ENCODE measurements around the gene C19orf12.

The C19orf12 gene

DNA sequence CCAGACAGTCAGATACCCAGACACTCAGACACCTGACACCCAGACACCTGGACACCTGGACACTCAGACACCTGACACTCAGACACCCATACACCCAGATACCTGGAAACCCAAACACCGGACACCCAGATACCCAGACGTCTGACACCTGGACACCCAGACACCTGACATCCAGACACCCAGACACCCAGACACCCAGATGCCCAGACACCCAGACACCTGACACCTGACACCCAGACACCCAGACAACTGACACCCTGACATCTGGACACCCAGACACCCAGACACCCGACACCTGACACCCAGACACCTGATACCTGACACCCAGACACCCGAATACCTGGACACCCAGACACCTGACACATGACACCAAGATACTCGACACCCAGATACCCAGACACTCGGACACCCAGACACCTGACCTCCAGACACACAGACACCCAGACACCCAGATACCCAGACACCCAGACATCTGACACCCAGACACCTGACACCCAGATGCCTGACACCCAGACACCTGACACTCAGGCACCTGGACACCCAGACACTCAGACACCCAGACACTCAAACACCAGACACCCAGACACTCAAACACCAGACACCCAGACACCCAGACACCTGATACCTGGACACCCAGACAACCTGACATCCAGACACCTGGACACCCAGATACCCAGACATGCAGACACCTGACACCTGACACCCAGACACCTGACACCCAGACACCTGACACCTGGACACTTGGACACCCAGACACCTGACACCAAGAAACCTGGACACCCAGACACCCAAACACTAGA, 19.1 kb downstream of the C19orf12 start:
- DNase-seq: no peak

DNA sequence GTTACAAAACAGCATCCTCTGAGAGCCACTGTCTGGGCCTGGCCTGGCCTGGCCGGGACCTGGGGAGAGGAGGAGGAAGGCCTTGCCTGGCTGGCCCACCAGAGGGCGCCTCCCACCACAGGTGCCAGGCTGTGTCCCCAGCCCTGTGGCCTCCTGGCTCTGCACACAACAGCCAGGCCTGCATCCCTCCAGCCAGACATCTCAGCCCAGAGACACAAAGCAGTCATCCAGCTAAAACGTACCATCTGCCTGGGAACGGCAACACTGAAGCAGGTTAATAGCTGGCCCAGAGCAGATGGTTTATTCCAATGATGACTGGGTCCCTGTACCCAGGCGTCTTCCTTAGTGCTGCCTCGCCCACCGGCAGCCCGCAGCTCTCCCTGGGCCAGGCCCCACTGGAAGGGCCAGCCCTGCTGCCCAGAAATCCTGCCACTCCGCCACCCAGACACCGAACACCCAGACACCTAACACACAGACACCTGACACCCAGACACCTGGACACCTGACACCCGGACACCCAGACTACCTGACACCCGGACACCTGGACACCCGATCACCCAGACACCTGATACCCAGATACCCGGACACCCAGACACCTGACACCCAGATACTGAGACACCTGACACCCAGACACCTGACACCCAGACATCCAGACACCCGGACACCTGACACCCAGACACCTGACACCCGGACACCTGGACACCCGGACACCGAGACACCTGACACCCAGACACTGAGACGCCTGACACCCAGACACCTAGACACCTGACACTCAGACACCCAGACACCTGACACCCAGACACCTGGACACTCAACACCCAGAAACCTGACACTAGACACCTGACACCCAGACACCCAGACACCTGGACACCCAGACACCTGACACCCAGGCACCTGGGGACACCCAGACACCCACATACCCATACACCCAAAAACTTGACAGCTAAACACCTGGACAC, 20.1 kb downstream of the C19orf12 start:
- no peak for DNase-seq

DNA sequence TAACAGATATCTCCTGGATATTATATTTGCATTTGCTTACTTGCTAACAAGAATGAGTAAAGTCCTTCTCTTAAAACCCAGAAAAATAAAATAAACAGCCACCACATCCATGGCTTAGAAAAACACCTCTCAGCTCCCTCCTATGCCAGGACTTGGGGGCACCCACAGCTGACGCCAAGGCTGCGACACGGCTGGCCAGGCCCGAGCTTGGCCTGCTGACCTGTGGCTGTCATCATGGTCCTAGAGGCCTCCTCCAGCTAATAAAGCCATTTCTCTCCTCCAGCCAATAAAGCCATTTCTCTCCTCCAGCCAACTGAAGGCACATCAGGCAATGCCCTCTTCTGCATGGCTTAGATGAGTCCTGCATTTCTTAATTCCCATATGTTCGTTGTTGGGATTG, 20.9 kb downstream of the C19orf12 start:
- no peak for DNase-seq

DNA sequence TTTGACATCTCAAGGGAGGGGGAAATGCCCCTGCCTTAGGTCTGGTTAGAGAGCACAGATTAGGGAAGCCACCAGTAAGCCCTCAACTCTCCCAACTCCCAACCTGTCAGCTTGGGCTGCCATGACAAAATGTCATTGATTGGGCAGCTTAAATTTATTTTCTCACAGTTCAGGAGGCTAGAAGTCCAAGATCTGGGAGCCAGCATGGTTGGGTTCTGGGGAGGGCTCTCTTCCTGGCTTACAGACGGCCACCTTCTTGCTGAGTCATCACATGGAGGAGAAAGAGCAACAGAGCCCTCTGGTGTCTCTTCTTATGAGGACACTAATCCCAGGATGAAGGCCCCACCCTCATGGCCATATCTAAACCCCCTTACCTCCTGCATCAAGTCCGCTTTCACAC, 24.2 kb downstream of the C19orf12 start:
- DNase-seq: no peak

DNA sequence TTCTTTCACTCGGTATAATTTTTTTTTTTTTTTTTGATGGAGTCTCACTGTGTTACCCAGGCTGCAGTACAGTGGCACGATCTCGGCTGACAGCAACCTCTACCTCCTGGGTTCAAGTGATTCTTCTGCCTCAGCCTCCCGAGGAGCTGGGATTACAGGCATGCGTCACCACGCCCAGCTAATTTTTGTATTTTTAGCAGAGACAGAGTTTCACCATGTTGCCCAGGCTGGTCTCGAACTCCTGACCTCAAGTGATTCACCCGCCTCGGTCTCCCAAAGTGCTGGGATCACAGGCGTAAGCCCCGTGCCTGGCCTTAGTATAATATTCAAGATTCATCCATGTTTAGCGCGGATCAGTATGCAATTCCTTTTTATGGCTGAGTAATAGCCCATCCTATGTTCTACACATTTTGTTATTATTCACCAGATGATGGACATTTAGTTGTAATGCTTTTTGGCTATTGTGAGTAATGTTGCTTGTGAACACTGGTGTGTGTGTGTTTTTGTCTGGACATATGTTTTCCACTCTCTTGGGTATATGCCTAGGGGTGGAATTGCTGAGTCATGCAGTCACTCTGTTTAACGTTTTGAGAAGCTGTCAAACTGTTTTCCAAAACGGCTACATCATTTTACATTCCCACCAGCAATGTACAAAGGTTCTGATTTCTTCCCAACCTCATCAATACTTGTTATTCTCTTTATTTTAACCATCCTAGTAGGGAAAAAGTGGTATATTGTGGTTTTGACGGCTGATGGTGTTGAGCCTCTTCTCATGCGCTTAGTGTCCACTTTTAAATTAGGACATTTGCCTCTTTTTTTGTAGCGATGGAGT, 26.9 kb downstream of the C19orf12 start:
- DNase-seq: no peak

DNA sequence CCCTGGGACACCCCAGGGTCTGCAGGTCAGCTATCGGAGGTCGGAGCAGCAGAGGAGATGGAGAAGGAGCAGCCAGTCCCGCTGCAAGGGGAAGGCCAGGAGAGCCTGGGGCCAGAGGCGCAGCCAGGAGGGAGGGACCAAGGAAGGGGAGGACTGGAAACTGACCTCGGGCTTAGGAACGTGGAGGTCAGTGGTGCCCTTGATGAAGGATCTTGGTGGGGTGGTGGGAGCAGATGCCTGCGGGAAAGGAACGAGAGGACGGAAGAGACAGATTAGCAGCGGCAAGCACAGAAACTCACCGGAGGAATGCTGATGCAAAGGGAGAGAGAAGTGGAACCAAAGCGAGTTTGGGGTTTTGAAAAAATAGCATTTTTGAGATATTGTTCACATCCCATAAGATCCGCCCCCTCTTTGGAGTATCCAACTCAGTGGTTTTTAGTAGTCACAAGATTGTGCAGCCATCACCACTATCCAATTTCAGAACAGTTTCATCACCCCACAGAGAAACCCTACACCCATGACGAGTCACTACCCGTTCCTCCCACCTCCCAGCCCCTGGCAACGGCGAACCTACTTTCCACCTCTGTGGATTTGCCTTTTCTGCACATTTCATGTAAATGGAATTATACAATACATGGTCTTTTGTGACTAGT, 27.7 kb downstream of the C19orf12 start:
- DNase-seq: no peak

DNA sequence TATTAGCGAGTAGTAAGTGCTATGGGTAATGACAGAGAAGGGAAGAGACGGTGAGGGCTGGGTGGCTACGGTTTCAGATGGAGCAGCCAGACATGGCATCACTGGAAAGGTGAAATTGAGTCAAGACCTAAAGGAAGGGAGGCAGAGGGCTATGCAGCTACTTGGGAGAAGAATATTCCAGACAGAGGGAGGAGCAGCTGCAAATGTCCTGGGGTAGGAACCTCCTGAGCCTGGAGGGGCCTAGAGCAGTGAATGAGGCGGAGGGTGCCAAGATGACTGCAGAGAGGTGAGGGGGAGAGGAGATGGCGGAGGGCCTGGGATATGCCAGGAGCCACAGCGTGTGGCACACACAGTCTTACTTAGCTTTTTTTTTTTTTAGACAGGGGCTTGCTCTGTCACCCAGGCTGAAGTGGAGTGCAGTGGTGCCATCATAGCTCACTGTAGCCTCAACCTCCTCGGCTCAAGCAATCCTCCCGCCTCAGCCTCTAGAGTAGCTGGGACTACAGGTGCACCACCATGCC, 28.7 kb downstream of the C19orf12 start:
- DNase-seq: no peak

DNA sequence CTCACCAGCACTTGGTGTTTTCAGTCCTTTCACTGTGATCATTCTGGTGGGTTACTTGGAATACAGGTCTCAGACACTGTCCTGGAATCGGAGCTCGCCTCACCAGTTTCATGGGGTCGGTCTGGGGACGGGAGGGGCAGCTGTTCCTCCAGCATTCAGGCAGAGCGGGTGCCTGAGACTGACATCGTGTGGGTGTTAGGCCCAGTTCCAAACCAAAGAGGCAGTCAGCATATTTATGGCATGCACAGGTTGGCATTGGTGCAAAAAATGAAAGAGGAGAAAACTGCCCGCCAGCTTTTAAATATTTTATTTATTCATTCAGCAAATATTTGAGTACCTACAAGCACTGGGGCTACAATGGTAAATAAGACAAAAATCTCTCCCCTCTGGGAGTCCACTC, 29.7 kb downstream of the C19orf12 start:
- no peak for DNase-seq

DNA sequence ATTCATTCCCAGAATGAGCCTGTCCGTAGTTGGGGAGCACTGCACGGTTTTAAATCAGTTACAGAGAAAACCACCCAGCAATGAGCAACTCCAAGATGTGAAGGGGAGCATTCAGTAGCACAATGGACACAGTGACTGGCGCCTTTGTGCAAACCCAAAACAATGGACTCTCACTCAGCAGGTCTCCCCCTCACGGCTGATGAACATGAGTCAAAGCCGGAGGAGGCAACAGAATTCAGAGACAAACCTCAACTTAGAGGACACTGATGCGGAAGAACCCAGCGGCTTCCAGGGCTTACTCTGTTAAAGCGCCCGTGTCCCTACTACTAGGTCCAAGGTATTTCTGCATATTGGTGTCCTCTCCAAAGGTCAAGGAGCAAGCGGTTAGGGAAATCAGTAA, 32.1 kb downstream of the C19orf12 start:
- DNase-seq: no peak

DNA sequence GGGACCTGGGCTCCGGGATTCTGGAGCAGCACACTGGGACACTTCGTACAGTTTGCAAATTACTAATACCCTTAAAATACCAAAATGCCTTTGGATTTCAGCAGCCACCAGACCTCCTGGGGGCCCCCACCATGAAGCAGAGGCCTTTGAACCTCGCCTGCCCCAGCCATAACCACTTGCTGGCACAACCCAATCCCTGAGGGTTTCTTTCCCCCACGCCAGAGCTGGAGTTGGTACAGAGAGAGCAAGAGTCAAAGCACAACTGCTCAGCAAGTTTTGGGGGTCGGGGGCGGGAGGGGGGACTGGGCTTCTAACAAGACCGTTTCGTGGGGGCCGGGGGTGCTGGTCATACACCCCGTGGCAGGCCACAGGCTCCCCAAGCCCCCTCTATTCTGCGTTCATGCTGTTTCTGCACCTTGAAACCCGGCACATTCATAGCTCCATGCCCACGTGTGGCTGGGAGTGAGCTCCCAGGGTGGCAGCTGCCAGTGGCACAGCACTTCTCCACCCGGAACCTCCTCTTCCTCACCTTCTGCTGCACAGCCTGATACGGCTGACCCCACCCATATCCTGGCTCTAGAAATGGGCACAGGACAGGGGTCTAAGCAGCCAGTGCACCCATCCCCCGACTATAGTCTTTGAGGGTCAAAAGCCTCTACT, 32.7 kb downstream of the C19orf12 start:
- DNase-seq: no peak

DNA sequence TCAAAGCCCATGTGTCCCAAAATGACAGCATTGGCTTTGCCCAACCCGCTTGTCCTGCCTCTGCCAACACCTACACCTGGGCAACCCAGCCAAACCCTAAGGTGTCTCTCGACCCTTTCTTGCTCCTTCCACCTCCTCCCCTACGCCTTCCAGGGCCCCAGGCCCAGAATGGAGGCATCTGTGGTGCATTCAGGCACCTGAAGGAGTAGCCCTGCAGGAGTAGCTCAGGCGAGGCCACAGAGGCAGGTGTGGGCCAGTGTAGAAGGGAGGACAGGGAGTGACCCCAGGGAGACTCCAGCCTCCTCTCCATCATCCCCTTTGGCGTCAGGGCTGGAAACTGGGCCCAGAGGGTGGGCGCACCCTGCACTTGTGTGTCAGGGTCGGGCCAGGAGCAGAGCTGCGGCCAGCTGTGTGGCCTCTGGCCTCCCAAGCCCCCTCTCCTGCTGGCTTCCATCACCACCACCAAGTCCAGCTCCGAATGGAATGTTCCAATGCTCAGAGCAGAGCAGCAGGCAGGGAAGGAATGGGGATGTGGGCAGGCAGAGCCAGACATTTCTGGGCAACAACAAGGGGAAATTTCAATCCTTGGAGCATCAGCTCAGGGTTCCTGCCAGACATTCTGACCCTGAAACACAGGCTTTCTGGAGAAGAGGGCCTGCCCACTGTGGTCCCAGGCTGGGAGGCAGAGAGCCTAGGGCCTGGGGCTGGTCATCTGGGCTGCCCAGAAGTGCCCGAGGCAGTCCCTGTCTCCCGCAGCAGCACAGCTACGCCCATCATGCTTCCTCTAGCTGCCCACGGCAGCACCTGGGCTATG, 33.4 kb downstream of the C19orf12 start:
- DNase-seq: no peak

DNA sequence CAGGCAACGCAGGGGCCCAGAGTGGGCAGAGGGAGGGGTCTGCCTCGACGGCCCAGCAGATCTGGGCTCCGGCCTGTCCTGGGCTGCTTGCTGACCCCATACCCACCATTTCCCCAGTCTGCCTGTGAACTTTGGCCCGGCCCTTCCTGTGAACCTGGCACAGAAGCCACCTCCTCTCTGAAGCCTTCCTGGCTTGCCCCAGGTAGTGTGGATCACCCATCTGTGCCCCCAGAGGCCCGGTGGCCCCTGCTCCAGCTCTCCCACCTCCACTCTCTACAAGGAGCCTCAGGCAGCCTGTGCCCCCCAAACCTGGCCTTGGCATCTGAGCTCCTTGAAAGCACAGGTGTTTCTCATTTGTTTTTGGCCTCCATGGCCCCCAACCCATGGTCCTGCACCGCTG, 34.1 kb downstream of the C19orf12 start:
- DNase-seq: no peak

DNA sequence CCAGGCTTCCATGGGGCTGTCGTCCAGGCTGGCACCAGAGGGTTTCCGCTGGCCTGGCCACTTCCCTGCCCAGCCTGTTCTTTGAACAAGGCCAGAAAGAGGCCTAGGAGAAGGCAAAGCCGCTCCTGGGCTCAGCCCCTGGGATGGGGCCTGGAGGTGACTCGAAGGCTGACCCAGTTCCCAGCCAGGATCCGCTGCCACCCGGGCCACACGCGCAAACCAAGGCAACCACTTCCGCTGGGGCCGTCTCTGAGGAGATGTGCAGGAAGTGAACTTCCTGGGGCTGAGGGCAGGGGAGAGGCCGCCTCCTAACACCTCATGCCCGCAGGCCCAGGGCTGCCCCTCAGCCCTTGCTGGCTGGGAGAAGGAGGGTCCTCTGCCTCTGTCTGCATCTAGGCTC, 34.6 kb downstream of the C19orf12 start:
- DNase-seq: no peak

DNA sequence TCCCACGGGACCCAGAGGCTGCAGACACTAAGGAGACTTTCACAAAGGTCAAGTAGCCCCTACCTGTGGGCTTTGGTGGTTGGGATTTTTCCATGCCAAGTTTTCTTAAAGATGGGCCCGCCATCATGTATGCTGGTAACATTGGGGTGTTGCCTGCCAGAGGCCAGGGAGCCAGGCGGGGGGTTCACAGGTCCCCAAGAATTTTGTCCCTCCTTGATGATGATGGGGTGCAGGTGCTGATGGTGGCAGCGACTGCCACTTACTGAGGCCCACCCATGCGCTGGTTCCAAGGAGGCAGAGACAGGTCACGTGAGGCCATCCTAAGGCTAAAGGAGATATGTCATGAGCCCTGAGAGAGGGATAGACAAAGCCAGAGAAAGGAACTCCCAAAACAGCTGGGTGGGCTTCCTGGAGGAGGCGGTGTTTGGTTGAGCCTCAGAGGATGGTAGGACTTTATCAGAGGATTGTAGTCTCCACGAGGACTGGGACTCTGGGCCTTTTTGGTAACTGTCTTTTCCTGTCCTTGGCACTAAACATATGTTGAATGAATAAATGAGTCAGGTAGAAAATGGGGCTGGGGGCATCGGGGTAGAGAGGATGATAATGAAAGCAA, 35.4 kb downstream of the C19orf12 start:
- no peak for DNase-seq

DNA sequence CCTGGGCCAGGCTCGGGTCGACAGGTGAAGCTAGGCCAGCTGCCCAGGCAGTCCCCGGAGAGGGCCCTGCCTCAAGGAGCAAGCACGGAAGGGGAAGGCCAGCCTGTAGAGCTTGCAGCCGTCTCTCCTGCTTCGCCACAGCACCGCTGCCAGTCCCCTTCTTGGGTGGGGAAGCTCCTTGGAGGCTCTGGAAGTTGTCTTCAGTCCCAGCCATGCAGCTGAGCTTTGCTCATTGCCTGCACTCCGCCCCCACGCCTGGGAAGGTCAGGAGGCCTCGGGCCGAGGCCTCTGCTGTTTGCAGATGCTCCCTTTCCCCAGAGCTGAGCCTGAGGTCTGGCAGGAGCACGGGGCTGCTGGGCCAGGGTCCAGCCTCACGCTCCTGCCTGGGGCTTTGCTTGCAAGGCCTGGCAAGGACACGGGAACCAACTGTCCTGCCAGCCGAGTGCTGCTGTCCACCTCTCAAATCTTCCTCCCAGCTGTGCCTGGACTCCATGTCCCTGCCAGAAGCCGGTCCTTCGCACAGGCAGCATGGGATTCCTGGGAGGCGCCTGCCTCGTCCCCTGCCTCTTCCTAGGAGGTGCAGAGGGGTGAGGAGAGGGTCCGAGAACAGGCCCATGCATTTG, 36.5 kb downstream of the C19orf12 start:
- DNase-seq: no peak

DNA sequence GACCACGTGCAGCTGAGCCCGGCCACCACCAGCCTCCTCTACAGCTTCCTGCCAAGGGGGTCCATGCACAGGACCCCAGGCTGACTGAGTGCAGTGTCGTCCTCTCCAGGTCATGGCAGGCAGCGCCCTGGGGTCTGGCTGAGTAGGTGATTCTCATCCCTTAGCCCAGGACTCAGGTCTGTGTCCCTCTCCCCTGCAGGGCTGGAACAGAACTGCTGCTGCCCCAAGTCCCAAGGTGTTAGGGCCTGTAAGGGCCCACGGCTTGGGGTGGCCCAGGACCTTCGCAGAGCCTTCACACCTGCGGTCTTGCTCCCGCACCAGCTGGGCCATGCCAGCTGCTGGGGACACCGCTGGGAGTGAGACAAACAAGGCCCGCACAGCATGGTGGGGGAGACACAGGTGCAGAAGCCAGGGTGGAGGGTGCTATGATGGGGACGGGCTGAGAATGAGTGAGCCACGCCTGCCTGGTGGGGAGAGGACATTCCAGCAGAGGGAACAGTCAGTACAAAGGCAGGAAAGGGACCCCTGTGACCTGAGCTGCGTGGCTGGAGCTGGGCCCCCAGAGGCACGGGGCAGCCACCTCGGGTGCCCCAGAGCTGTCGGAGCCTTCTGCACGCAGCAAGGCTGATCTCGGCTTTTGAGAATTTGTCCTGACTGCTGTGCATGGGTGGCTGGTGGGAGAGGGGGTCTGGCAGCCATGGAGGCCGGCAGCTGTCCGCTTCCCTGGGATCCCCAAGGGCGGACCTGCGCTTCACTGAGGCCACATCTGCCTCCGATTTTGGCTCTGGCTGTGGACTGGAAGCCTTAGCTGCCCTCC, 37.9 kb downstream of the C19orf12 start:
- no peak for DNase-seq

DNA sequence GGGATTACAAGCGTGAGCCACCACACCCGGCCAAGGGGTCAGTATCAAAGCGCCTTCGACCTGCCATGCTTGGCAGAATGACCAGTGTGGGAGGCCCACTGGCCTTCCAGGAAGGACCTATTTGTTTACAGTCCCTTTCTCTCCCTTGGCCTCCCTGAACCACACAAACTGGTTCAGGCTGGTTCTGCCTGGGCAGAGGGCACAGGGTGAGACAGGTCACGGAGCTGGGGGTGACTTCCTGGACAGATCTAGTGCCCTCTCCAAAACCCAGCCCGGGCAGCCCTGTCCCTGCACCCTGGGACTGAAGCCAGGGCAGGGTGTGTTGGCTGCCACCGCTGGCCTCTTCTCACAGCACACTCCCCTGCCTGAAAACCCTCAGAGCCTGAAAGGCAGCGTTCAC, 38.5 kb downstream of the C19orf12 start:
- no peak for DNase-seq

DNA sequence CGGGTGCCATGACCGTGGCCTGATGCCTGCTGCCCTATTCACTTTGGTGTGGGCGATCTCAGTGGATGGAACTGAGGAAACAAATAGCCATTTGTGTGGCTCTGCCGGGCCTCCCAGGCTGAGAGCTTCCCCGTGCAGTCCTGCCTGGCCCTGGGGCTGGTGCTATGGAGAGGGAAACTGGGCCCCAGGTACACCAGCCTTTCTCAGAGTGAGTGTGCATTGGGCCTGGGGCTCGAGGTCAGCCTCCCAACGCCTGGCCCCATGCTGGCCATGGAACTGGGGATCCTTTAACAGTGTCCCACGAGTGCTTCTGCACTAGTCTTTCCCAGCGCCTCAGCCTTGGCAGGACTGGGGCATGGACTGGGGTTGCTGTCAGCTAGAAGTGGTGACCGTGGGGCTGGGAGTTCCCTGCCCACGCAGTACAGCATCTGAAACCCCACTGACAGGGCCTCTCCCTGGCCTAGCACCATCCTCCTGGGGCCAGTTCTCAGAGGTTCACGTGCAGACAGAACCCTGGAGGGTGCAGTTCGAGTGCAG, 39.3 kb downstream of the C19orf12 start:
- DNase-seq: no peak
